Fibroblast of skin of right biceps (primary cell): ENCODE results near the gene STRN3.
"Not testable (repeated sequence)": the region's sequence is repeated elsewhere in the genome, so short reads cannot be mapped to it uniquely, and the experiment has no call there.

Experiments
- DNase-seq: peaks from one replicate; pipeline ENCODE4 v3.0.0-alpha.2; 2013

Gene STRN3, protein sequence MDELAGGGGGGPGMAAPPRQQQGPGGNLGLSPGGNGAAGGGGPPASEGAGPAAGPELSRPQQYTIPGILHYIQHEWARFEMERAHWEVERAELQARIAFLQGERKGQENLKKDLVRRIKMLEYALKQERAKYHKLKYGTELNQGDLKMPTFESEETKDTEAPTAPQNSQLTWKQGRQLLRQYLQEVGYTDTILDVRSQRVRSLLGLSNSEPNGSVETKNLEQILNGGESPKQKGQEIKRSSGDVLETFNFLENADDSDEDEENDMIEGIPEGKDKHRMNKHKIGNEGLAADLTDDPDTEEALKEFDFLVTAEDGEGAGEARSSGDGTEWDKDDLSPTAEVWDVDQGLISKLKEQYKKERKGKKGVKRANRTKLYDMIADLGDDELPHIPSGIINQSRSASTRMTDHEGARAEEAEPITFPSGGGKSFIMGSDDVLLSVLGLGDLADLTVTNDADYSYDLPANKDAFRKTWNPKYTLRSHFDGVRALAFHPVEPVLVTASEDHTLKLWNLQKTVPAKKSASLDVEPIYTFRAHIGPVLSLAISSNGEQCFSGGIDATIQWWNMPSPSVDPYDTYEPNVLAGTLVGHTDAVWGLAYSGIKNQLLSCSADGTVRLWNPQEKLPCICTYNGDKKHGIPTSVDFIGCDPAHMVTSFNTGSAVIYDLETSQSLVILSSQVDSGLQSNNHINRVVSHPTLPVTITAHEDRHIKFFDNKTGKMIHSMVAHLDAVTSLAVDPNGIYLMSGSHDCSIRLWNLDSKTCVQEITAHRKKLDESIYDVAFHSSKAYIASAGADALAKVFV

GRCh38 chr14:31026077-31026449, at the start of gene STRN3:
Gene STRN3, minus strand, starts transcription at chr14:31026379. Its CDS starts 194 bp downstream, at chr14:31026185.
- DNase-seq = no peak

DNA sequence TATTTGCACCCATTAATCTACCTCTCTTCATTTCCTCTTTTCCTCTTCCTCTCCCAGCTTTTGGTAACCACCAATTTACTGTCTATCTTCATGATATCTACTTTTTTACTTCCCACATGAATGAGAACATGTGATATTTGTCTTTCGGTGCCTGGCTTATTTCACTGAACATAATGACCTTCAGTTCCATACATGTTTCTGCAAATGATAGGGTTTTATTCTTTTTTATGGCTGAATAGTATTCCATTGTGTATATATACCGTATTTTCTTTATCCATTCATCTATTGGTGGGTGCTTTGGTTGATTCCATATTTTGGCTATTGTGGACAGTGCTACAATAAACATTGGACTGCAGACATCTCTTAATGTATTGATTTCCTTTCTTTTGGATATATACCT, 49.0 kb upstream of the STRN3 start:
- DNase-seq = no peak

- peak; percentile 33 for DNase-seq
These were observed 45.0 kb upstream of the STRN3 start for GRCh38 chr14:31071151-31071550.

DNA sequence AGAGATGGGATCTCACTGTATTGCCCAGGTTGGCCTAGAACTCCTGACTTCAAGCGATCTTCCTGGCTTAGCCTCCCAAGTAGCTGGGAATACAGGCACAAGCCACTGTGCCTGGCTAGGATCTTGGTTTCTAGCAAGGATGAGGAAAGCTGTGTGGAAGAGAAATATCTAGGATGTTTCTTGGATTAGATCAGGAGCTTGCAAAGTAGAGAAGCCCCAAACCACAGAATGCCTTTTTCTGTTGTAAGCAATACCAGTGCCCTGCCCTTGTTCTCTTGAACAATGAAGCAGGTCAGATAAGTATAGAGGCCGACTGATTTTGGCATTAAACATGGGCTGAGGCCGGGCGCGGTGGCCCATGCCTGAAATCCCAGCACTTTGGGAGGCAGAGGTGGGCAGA, 44.3 kb upstream of the STRN3 start:
- DNase-seq = peak; percentile 89

DNA sequence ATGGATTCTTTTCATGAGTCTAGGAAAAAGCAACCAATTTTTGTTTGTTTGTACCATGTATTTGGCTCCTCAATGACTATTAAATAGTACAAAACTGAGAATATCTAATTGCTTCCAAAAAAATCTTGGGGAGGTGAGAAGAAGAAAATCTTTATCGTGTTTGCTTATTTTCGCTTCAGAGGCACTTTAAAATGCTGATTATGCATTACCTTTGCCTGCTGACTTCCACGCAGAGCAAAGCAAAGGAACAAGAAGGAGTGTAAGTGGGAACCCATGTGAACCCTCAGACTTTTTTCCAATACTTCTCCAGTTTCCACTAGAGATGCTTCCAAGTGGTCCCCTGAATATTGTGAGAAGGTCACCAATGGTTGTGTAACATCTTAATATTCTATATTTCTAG, 43.2 kb upstream of the STRN3 start:
- DNase-seq = no peak

DNA sequence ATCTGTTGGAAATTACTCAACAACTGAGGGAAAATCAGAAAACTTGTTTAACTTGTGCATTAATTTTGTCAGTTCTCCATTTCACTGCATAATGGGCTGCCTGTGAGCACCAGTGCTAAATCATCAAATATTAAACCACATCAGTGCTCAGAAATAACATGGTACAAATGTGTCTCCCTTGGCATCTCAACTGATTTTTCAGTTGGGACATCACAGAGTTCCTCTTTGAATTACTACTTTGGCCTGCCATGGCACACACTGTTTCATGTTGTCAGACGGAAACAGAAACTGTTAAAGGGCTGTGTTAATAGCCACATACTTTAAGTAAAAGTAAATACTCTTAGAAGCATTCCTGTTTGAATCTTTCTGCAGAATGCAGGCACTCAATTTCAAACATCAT, 42.1 kb upstream of the STRN3 start:
- no peak for DNase-seq

- DNase-seq = not testable (repeated sequence)
These were observed 36.7 kb upstream of the STRN3 start for GRCh38 chr14:31062908-31063307.

GRCh38 chr14:31060253-31060875, 34.2 kb upstream of the STRN3 start:
- no peak for DNase-seq

DNA sequence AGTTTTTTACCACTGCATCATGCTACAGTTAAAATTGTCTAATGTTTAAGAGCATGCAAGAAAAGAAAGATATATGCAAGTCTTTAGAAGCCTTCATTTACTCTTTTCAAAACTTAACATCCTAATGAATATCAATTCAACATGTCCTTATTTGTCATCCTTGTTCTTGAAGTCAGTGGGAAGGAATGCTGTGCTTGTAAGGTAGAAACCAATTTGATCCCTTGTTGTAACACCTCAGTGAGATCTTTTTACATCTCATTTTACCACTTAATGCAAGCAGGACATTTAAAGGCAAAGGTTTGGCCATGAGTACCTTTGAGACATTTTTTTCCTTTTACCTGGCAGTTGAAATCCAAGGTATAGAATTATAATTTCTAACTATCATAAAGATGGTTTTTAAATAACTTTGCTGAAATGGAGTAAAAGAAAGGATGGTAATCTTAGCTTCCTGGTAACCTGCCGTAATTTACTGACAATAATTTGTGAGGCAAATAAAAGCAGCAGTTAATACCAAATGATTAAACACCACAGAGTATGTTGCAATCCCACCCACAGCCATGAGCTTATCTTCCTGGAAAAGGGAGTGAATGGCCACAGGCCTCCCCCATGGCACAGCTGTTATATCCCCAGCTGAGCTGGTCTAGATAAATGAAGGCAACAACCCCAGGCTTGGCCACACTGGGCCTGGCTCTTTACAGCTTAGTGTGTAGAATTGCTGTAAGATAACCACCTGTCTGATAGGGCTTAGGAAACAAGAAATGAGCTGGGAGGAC, 33.2 kb upstream of the STRN3 start:
- peak; percentile 63 for DNase-seq

DNA sequence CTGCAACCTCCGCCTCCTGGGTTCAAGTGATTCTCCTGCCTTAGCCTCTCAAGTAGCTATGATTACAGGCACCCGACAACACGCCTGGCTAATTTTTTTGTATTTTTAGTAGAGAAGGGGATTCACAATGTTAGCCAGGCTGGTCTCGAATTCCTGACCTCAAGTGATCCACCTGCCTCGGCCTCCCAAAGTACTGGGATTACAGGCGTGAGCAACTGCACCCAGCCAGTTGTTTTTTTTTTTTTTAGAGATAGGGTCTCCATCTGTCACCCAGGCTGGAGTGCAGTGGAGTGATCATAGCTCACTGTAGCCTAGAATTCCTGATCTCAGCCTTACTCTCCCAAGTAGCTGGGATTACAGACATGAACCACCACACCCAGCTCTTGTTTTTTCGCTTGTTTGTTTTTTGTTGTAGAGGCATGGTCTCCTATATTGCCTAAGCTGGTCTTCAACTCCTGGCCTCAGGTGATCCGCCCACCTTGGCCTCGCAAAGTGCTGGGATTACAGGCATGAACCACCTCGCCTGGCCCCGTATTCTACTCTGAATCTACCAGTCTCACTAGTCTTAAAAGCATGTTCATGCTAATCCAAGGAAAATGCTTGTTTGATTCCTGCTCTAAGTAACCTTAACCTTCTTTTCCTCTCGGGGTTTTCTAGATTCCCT, 31.7 kb upstream of the STRN3 start:
- no peak for DNase-seq

DNA sequence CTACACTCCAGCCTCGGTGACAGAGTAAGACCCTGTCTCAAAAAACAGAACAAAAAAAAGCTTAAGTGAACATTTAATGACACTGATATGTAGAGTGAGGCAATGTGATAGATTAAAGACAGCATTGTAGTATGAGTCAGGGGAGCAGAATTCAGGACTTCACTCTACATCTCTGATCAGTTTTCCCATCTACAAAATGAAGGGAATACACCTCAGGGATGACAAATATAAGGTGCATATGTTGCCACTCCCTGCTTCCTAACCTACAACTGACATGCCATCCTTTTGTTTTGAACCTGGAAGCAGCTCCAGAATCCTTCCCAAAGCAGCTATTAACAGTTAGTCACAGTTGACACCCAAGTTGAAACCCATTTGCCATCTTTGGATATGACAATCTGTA, 30.9 kb upstream of the STRN3 start:
- no peak for DNase-seq

- DNase-seq = not testable (repeated sequence)
These were observed 26.9 kb upstream of the STRN3 start for GRCh38 chr14:31052905-31053586.

- DNase-seq = no peak
These were observed 25.3 kb upstream of the STRN3 start for GRCh38 chr14:31051511-31051910.

GRCh38 chr14:31051023-31051422, 24.8 kb upstream of the STRN3 start:
- no peak for DNase-seq

DNA sequence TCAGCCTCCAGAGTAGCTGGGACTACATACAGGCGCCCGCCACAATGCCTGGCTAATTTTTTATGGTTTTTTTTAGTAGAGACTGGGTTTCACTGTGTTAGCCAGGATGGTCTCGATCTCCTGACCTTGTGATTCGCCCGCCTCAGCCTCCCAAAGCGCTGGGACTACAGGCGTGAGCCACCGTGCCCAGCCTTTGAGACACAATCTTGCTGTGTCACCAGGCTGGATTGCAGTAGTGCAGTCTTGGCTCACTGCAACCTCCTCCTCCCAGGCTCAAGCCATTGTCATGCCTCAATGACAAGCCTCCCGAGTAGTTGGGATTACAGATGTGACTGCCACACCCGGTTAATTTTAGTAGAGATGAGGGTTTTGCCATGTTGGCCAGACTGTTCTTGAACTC, 21.3 kb upstream of the STRN3 start:
- no peak for DNase-seq

GRCh38 chr14:31045501-31046080, 19.4 kb upstream of the STRN3 start:
- DNase-seq = no peak

GRCh38 chr14:31043379-31043778, 17.2 kb upstream of the STRN3 start:
- DNase-seq = no peak

GRCh38 chr14:31042893-31043292, 16.7 kb upstream of the STRN3 start:
- not testable (repeated sequence) for DNase-seq

GRCh38 chr14:31042300-31042699, 16.1 kb upstream of the STRN3 start:
- DNase-seq = no peak

DNA sequence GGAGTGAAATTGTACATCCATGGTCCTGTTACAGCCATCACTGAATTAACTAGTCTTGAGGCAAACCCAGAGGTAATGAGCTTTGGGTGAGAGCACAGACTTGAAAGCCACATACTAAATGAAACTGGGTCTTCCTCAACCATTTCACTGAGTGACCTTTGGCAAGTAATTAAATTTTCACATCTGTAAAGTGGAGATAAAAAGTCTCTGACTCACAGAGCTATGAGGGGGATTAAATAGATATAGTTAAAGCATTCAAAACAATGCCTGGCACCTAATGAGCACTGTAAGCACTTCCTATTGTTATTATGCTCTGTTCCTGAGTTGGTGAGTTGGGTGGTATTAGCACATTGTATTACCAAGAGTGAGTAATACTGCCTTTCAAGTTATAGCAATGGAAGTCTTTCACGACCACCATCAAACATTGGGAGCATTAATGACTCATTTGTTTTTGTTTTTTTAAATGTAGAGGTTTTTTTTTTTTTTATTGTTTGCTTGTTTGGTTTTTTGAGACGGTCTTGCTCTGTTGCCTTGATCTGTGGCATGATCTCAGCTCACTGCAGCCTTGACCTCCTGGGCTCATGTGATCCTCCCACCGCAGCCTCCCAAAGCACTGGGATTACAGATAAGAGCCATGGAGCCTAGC, 12.5 kb upstream of the STRN3 start:
- no peak for DNase-seq

- DNase-seq = no peak
These were observed 11.6 kb upstream of the STRN3 start for GRCh38 chr14:31037709-31038221.
